GM19438 (cell line): ENCODE data around the gene CLK1.
A peak's percentile ranks its signal among the peaks of the same experiment; 100 is the strongest.

Experiments
- ATAC-seq: cut with Tn5 transposase; IDR thresholded peaks from one replicate; pipeline ENCODE4 v1.9.1; 2021; ENCODE audit warnings: low read depth; ENCODE audit not compliant: unreplicated experiment

The CLK1 gene

GRCh38 chr2:200812122-200813022, 52.1 kb downstream of the CLK1 start:
- peak; percentile 42 for ATAC-seq

- peak; percentile 77 for ATAC-seq
Observed at GRCh38 chr2:200811333-200812121, 52.9 kb downstream of the CLK1 start, which contains the start of gene BZW1. BZW1 (plus strand) TSS chr2:200811910; CDS start chr2:200813218, 1,308 bp downstream.

GRCh38 chr2:200810998-200811332, 53.5 kb downstream of the CLK1 start:
- no peak for ATAC-seq

GRCh38 chr2:200810252-200810997, 54.0 kb downstream of the CLK1 start:
- ATAC-seq: no peak

GRCh38 chr2:200809506-200810251, 54.8 kb downstream of the CLK1 start:
- ATAC-seq: no peak
